Activated CD4-positive, alpha-beta T cell treated with anti-CD3 and anti-CD28 coated beads for 4 hours (primary cell): Measurements from ENCODE around the gene SOX6.

Source experiments
- DNase-seq, 2 donors: peaks; one replicate each; pipeline ENCODE4 v3.0.0-alpha.2; 2020

SOX6 gene

GRCh38 chr11:16262645-16262955 lies 93.7 kb downstream of the SOX6 start:
- DNase-seq = no peak

- no peak for DNase-seq
Observed at GRCh38 chr11:16261836-16262644, 94.3 kb downstream of the SOX6 start.

- no peak for DNase-seq
Observed at GRCh38 chr11:16252373-16252772, 104.0 kb downstream of the SOX6 start.

- no peak for DNase-seq
Observed at GRCh38 chr11:16248248-16248647, 108.1 kb downstream of the SOX6 start.

- DNase-seq = no peak
Observed at GRCh38 chr11:16242806-16243205, 113.5 kb downstream of the SOX6 start.

GRCh38 chr11:16240687-16241086 lies 115.7 kb downstream of the SOX6 start:
- DNase-seq = no peak

GRCh38 chr11:16239141-16240105 lies 116.9 kb downstream of the SOX6 start:
- no peak for DNase-seq

GRCh38 chr11:16226245-16226644 lies 130.1 kb downstream of the SOX6 start:
- no peak for DNase-seq

- DNase-seq = no peak
Observed at GRCh38 chr11:16225623-16226022, 130.7 kb downstream of the SOX6 start.

GRCh38 chr11:16223558-16223957 lies 132.8 kb downstream of the SOX6 start:
- no peak for DNase-seq

- no peak for DNase-seq
Observed at GRCh38 chr11:16217631-16218030, 138.7 kb downstream of the SOX6 start.

GRCh38 chr11:16216831-16217230 lies 139.5 kb downstream of the SOX6 start:
- no peak for DNase-seq

- no peak for DNase-seq
Observed at GRCh38 chr11:16215352-16215751, 141.0 kb downstream of the SOX6 start.

- DNase-seq = no peak
Observed at GRCh38 chr11:16211407-16211806, 144.9 kb downstream of the SOX6 start.

GRCh38 chr11:16204261-16204660 lies 152.1 kb downstream of the SOX6 start:
- no peak for DNase-seq

- no peak for DNase-seq
Observed at GRCh38 chr11:16195651-16196050, 160.7 kb downstream of the SOX6 start.

- no peak for DNase-seq
Observed at GRCh38 chr11:16194566-16194965, 161.8 kb downstream of the SOX6 start.

GRCh38 chr11:16193897-16194381 lies 162.4 kb downstream of the SOX6 start:
- no peak for DNase-seq

- no peak for DNase-seq
Observed at GRCh38 chr11:16191868-16192240, 164.5 kb downstream of the SOX6 start.

GRCh38 chr11:16191212-16191867 lies 165.0 kb downstream of the SOX6 start:
- DNase-seq = no peak

- no peak for DNase-seq
Observed at GRCh38 chr11:16186680-16187079, 169.7 kb downstream of the SOX6 start.

GRCh38 chr11:16185042-16185441 lies 171.3 kb downstream of the SOX6 start:
- no peak for DNase-seq

GRCh38 chr11:16184588-16184987 lies 171.8 kb downstream of the SOX6 start:
- no peak for DNase-seq
